ENCODE measurements around the gene KIF4A. TPM values are rescaled to one million over a fixed set of nuclear protein-coding genes. Genes with fewer than 3 reads are reported as not detected.
"Not testable (repeated sequence)": the region's sequence is repeated elsewhere in the genome, so short reads cannot be mapped to it uniquely, and the experiment has no call there.

KIF4A gene
- polyA plus RNA-seq, 1 donor (not counting 4 experiments of a cell fraction or from before 2014, with no cell fraction given), result 7.1 TPM

DNA sequence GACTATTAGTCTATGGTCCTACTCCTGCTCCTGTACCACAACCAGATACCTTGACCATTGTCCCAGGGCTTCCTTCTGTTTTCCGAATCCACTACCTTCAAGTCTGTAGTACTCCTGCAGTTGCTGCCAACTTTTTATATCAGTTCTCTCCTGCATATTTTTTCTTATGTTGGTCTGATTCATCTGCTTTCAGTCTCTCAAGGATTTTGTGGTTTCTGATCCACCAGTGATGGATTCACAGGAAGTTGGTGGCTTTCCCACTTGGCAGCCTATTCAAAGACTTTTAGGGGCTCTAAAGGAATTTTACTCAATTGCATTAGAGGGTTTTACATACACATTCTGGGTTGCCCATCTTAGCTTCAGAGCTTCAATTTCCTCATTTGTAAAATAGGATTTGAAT, 23.6 kb downstream of the KIF4A start:
- no peak for FAIRE-seq
- no peaks in the 10 kb centered on the region for H3K4me1 ChIP-seq (ENCODE audit: control insufficient read depth, extremely low read depth, insufficient read depth, low read length)
- no peak overlapping the region for H3K4me2 ChIP-seq (ENCODE audit: control insufficient read depth, extremely low read depth, insufficient read depth, low read depth, low read length)
- H3K27ac ChIP-seq (ENCODE audit: control insufficient read depth, insufficient read depth, low read length), result no peak overlapping the region
- no peak overlapping the region for H3K4me3 ChIP-seq (ENCODE audit: control insufficient read depth in 2 of 3, extremely low read depth in 1 of 3, insufficient read depth in 2 of 3, low read depth in 1 of 3, low read length in 3 of 3)
- H3K79me2 ChIP-seq (ENCODE audit: control insufficient read depth, insufficient read depth, low read length), result peaks cover 1% of the 10 kb centered on the region
- TF ChIP-seq EZH2 (IDR thresholded peaks at IDR 0.05; ENCODE audit: low read length) (no peak), CTCF (optimal IDR thresholded peaks at IDR 0.05 in 1 of 3, IDR thresholded peaks at IDR 0.05 in 1 of 3, conservative IDR thresholded peaks at IDR 0.05 in 1 of 3; ENCODE audit: extremely low read depth in 1 of 3, insufficient read depth in 2 of 3, low read length in 3 of 3) (no peak)
- DNase-seq (ENCODE audit: low read depth, low spot score), result no peak
- H3K27me3 ChIP-seq (ENCODE audit: control insufficient read depth, extremely low read depth, insufficient read depth, low read length), result no peaks in the 10 kb centered on the region
- dilution Hi-C loops (cut with MboI; ENCODE audit: extremely low pct_ligation_motif_present, low sequenced_read_pairs), result no loop called here
- H2AFZ ChIP-seq (ENCODE audit: control insufficient read depth, low read length), result no peak overlapping the region
- no peak overlapping the region for H3K9ac ChIP-seq (ENCODE audit: control insufficient read depth, extremely low read depth, insufficient read depth, low read length)
- no peaks in the 10 kb centered on the region for H3K36me3 ChIP-seq (ENCODE audit: control insufficient read depth in 2 of 2, extremely low read depth in 1 of 2, insufficient read depth in 2 of 2, low read length in 2 of 2)
- H3K9me3 ChIP-seq (ENCODE audit: control insufficient read depth, low read depth, low read length), result no peaks in the 10 kb centered on the region
- no peaks in the 10 kb centered on the region for H4K20me1 ChIP-seq (ENCODE audit: control insufficient read depth, extremely low read depth, insufficient read depth, low read length)
- no peaks in the 10 kb centered on the region for H3K9me1 ChIP-seq (ENCODE audit: control insufficient read depth, extremely low read depth, insufficient read depth, low read length)

DNA sequence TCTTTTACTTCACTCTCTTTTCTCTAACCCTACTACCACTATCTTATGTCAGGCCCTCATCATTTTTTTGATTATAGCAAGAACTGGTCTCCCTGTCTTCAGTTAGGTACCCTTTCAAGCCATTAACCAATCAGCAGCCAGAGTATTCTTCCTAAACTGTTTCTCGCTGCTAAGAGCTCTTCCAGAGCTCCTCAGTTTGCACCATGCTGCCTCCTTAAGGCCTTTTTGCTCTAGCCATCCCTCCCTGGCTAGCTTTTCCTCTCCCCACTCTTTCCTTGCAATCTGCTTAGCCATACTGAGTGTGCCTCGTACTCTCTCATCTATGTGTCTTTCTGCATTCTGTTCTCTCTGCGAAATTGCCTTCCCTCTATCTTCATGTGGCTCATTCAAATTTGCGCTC, 32.9 kb downstream of the KIF4A start:
- Histone ChIP-seq H2AFZ (ENCODE audit: control insufficient read depth, low read length) (no peak overlapping the region), H4K20me1 (ENCODE audit: control insufficient read depth, extremely low read depth, insufficient read depth, low read length) (no peaks in the 10 kb centered on the region), H3K4me2 (ENCODE audit: control insufficient read depth, extremely low read depth, insufficient read depth, low read depth, low read length) (no peak overlapping the region), H3K9me3 (ENCODE audit: control insufficient read depth, low read depth, low read length) (no peaks in the 10 kb centered on the region), H3K27me3 (ENCODE audit: control insufficient read depth, extremely low read depth, insufficient read depth, low read length) (no peaks in the 10 kb centered on the region), H3K36me3 (ENCODE audit: control insufficient read depth in 2 of 2, extremely low read depth in 1 of 2, insufficient read depth in 2 of 2, low read length in 2 of 2) (no peaks in the 10 kb centered on the region), H3K9me1 (ENCODE audit: control insufficient read depth, extremely low read depth, insufficient read depth, low read length) (no peaks in the 10 kb centered on the region), H3K27ac (ENCODE audit: control insufficient read depth, insufficient read depth, low read length) (no peak overlapping the region), H3K79me2 (ENCODE audit: control insufficient read depth, insufficient read depth, low read length) (no peaks in the 10 kb centered on the region), H3K4me3 (ENCODE audit: control insufficient read depth in 2 of 3, extremely low read depth in 1 of 3, insufficient read depth in 2 of 3, low read depth in 1 of 3, low read length in 3 of 3) (no peak overlapping the region), H3K4me1 (ENCODE audit: control insufficient read depth, extremely low read depth, insufficient read depth, low read length) (no peaks in the 10 kb centered on the region), H3K9ac (ENCODE audit: control insufficient read depth, extremely low read depth, insufficient read depth, low read length) (no peak overlapping the region)
- FAIRE-seq, result no peak
- dilution Hi-C loops (cut with MboI; ENCODE audit: extremely low pct_ligation_motif_present, low sequenced_read_pairs), result no loop called here
- no peak for TF ChIP-seq EZH2 (IDR thresholded peaks at IDR 0.05; ENCODE audit: low read length)
- TF ChIP-seq CTCF (optimal IDR thresholded peaks at IDR 0.05 in 1 of 3, IDR thresholded peaks at IDR 0.05 in 1 of 3, conservative IDR thresholded peaks at IDR 0.05 in 1 of 3; ENCODE audit: extremely low read depth in 1 of 3, insufficient read depth in 2 of 3, low read length in 3 of 3), result no peak
- no peak for DNase-seq (ENCODE audit: low read depth, low spot score)

DNA sequence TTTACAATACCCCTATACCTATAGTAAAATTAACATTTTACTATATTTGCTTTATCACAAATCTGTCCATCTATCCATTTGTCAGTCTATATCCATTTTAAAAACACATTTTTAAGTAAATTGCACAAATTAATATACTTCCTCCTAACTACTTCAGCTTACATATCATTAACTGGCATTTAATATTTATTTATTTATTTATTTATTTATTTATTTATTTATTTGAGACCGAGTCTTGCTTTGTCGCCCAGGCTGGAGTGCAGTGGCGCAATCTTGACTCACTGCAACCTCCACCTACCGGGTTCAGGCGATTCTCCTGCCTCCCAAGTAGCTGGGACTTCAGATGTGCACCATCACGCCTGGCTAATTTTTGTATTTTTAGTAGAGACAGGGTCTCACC, 33.7 kb downstream of the KIF4A start:
- H3K9ac ChIP-seq (ENCODE audit: control insufficient read depth, extremely low read depth, insufficient read depth, low read length); dilution Hi-C loops (cut with MboI; ENCODE audit: extremely low pct_ligation_motif_present, low sequenced_read_pairs); H3K27me3 ChIP-seq (ENCODE audit: control insufficient read depth, extremely low read depth, insufficient read depth, low read length); H3K4me3 ChIP-seq (ENCODE audit: control insufficient read depth in 2 of 3, extremely low read depth in 1 of 3, insufficient read depth in 2 of 3, low read depth in 1 of 3, low read length in 3 of 3); H3K9me3 ChIP-seq (ENCODE audit: control insufficient read depth, low read depth, low read length); H3K27ac ChIP-seq (ENCODE audit: control insufficient read depth, insufficient read depth, low read length); H3K79me2 ChIP-seq (ENCODE audit: control insufficient read depth, insufficient read depth, low read length); H3K4me2 ChIP-seq (ENCODE audit: control insufficient read depth, extremely low read depth, insufficient read depth, low read depth, low read length); H4K20me1 ChIP-seq (ENCODE audit: control insufficient read depth, extremely low read depth, insufficient read depth, low read length); H3K36me3 ChIP-seq (ENCODE audit: control insufficient read depth in 2 of 2, extremely low read depth in 1 of 2, insufficient read depth in 2 of 2, low read length in 2 of 2); FAIRE-seq; H3K9me1 ChIP-seq (ENCODE audit: control insufficient read depth, extremely low read depth, insufficient read depth, low read length); H2AFZ ChIP-seq (ENCODE audit: control insufficient read depth, low read length); DNase-seq (ENCODE audit: low read depth, low spot score); H3K4me1 ChIP-seq (ENCODE audit: control insufficient read depth, extremely low read depth, insufficient read depth, low read length): not testable (repeated sequence)
